Ishikawa (cell line): ENCODE measurements around the gene SLC66A1.

Experiments used
- EGR1 ChIP-seq: IDR thresholded peaks from 2 replicates; pipeline ENCODE4 v1.6.1; 2012
- EP300 ChIP-seq: IDR thresholded peaks from 2 replicates; pipeline ENCODE4 v1.6.1; 2012; ENCODE audit warnings: borderline replicate concordance
- MAX ChIP-seq: IDR thresholded peaks from 2 replicates; pipeline ENCODE4 v1.6.1; 2012
- NFIC ChIP-seq: IDR thresholded peaks from 2 replicates; pipeline ENCODE4 v1.6.1; 2012
- REST ChIP-seq: IDR thresholded peaks from 2 replicates; pipeline ENCODE4 v1.6.1; 2012; ENCODE audit warnings: low read depth, mild to moderate bottlenecking
- TAF1 ChIP-seq: IDR thresholded peaks from 2 replicates; pipeline ENCODE4 v1.6.1; 2012; ENCODE audit warnings: low read depth, mild to moderate bottlenecking
- TCF12 ChIP-seq: IDR thresholded peaks from 2 replicates; pipeline ENCODE4 v1.6.1; 2012; ENCODE audit warnings: low read depth
- YY1 ChIP-seq: IDR thresholded peaks from 2 replicates; pipeline ENCODE4 v1.6.1; 2012; ENCODE audit warnings: low read depth

- TF ChIP-seq TCF12: no peak
- no peak for TF ChIP-seq MAX
- TF ChIP-seq REST: no peak
- TF ChIP-seq EP300: no peak
- TF ChIP-seq YY1: no peak
- no peak for TF ChIP-seq EGR1
- no peak for TF ChIP-seq NFIC
- no peak for TF ChIP-seq TAF1
Observed at GRCh38 chr1:19306941-19307340, 5.2 kb upstream of the SLC66A1 start.
